ENCODE measurements around the gene CCDC134.
"Not testable (repeated sequence)": the region's sequence is repeated elsewhere in the genome, so short reads cannot be mapped to it uniquely, and the experiment has no call there.

The CCDC134 gene

DNA sequence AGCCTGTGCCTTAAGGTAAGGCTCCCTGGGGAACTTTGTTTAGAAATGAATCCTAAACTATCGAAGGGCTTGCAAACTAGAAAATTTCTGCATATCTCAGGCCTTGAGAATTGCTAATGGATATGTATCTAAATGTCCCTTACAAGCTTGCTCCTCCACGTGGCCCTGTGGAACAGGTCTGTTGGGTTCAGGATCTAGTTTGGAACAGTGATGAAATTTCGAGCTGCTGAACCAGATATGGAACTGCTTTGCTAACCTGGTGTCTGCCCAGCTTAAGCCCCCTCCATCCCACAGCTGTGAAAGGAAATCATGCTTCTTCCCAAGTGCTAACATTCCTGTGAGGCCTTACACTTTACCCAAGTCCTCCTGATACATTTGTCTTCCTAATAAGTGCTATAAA, 44.0 kb downstream of the CCDC134 start:
- DNase-seq (ENCODE audit: low read depth): no peak

DNA sequence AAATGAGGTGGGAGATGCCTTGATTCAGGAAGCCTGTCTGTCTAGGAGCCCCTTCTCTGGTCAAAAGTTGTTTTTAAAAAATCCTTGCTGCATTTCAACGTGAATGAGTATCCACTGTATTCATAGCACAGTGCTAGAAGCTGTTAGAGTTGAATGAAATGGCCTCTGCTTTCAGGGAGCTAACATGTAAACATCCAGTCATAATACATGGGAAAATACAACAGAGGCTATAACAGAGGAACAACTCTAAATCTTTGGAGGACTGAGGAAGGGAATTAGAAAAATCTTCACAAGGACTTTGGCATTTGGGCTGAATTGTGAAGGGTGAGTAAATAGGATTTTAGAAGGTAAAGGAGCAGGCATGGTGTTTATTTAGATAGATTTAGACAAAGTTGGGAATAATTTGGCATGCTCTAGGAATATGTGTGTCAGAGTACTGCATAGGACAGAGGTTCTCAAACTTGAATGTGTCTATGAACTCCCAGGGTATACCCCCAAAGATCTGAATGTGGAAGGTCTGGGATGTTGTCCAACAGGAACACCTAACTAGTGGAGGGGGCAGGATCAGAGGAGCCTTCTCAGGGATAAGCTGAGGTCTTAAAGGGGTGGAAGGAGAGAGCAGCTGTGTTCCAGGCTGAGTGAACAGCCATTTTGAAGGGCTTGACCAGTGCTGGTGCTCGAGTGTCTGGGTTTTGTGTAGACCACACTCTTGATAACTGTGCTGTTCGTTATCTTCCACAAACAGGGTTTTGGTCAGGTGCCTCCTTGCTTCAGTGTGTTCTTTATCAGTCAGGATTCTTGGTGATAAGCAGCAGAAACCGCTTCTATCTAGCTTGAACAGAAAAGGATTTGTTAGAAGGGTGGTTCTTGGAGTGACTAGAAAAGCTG, 45.1 kb downstream of the CCDC134 start:
- no peak for DNase-seq (ENCODE audit: low read depth)

DNA sequence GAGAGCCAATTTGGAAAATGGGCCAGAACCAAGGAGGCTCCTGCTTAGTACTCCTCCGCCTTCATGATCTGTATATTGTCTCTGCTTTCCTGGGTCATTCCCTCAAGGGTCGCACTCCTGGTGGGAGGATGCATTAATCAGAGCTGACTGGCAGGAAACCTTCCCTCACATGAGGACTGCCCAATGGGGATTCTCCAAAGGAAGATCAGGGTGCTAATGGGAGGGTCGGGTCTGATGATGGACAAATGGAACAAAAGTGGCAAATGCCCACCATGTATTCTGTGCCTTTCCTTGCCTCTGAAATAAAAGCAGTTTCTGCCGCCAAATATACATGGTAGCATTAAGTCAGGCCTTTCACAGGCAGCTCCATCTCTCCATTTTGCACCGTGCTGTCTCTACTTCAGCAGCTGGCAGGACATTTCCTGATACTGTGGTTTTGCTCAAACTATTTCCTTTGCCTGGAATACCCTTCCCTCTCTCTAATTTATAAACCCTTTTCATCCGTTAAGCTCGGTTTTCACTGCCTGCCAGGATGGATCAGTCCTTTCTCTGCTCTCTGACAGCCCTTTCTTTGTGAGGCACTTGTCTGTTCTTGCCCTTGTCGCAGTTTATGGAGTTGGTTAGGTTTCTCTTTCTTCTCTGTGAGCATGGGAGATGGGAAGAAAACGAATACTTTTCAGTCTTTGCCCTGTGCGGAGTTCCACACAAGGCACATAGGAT, 45.9 kb downstream of the CCDC134 start:
- no peak for DNase-seq (ENCODE audit: low read depth)

DNA sequence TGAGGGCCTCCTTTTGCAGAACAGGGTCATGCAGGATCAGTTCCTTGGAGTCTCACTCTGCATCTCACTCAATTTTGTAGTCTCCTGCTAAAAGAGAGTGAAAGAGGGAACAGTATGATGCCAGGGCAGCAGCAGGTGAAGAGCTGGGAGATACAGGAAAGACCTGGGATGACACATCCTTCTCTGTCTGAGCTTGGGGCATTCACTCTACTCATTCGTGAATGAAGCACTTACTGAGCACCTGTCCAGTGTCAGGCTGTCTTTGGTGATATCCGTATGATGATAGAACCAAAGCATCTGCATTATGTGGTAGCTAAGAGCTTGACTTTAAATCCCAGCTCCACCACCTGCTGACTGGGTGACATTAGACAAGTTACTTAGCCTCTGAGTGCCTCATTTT, 46.8 kb downstream of the CCDC134 start:
- DNase-seq (ENCODE audit: low read depth): no peak

DNA sequence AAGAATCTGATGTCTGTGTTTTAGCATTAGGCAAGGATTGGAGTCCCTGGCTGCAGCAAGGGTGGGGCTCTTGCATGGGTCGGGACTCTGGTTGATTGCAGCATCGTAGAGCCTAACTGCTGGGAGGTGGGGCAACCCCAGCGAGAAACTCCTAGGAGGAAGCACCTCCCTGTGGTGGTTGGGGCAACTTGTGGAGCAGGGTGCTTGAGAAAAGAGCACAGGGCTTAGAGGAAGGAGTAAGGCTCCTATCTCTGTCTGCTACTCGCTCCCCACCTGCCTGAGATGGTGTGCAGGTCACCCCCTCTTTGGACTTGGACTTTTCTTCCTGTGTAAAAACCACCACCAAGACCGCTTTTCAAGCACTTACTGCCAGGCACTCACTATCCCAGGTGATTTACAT, 48.0 kb downstream of the CCDC134 start:
- DNase-seq (ENCODE audit: low read depth): no peak

DNA sequence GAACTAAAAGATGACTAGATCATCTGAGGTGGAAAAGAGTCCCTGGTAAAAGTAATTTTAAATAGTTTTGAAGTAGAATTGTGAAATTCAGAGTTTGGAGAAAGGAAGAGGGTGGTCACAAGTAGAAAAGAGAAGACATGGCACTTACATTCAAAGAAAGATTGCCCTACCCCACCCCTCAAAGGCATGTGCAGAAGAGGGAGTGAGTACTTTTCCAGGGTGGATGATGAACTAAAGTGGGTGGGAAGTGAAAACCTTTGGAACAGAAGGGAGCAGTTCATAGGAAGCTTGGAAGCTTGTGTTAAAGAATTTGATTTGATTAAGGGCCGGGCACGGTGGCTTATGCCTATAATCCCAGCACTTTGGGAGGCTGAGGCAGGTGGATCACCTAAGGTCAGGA, 56.0 kb downstream of the CCDC134 start:
- no peak for DNase-seq (ENCODE audit: low read depth)

DNA sequence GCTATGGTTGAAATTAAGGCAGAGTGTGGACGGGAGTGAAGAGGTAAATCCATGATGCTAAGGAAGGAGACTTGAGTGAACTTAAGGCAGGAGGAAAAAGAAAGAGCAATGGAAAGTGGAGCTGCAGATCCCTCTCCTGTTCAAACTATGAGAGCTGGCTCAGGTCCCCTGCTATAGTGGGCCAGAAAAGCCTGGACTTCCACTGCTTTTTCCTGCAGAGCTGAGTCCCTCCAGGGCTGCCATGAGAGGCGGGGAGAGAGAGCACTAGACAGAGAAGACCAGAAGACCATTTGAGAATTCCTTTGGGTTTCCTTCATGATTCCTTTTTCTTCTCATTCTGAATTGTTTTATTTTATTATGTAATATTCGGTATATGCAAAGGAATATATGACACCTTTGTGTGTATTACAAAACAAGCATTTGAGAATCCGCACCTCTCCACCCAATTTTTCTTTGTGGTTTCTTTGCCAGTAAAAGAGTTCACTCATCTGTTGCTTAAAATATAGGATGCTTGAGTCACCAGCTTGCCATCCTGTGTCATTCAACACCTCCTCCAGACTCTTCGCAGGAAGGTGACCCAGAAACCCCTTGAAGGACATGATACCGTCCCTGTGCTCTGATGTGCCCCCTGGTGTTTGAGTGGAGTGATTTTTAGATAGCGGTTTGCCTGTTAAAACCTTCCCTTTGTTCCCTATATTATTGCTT, 56.8 kb downstream of the CCDC134 start:
- peak; percentile 50 for DNase-seq (ENCODE audit: low read depth)

DNA sequence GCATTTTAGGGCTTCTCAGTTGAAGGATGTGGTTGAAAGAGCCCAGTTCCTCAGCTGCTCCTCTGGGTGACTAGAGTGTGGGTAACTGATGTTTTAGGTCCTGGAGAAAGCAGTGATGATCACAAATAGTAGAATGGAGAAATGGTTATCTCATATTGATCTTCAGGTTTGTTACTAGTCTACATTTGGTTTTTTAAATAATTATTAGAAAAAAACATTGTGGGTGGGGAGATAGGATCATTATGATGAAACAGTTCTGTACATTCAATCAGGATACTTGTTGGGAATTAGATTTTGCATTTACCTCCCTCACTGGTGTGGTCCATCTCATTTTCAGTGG, 57.4 kb downstream of the CCDC134 start:
- DNase-seq (ENCODE audit: low read depth): no peak

DNA sequence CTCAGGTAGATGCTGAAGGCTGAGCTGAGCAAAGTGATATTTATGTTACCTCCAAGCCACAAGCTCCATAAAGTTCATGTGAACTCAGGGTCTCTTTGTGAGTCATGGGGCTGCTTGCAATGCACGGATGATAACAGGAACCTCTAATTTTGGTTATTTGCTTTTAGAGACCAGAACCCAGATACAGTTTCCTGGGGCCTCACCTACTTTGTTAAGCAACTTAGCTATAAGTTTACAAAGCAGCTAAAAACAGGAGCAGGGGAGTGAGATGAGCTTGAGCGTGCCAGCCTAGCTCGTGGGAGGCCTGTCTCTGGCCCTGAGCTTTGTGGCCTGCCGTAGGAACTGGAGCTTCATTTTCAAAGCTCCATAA, 61.7 kb downstream of the CCDC134 start:
- DNase-seq (ENCODE audit: low read depth): no peak

DNA sequence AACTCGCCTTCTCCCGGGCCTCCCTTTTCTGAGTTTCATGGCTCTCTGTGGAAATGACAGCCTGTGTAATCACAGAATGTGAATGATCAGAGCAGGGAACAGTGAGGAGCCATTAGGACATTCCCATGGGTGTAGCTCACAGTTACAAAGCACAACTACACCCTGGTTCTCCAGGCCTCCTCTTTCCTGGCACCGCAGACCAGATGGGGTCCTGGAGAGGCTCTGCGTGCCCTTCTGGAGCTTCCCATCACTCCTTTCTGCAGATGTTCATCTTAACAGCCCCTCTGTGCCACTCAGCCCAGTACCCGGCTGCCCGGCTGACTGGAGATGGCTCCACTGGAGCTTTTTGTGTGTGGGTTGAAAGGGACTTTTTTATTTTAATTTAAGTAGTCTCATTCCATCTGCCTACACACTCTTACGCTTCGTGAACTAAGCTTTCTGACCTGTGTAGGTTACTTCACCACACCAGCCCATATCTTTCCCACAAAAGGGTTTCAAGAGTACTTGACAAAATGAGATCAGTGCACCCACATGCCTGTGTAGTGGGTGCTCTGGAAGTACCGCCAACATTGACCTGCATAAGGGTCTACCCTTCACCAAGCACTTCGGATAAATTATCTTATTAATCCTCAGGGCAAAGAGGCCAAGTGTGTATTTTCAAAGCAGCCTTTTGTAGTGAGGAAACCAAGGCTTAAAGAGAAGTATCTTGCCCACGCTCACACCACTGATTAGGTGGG, 62.2 kb downstream of the CCDC134 start:
- no peak for DNase-seq (ENCODE audit: low read depth)

DNA sequence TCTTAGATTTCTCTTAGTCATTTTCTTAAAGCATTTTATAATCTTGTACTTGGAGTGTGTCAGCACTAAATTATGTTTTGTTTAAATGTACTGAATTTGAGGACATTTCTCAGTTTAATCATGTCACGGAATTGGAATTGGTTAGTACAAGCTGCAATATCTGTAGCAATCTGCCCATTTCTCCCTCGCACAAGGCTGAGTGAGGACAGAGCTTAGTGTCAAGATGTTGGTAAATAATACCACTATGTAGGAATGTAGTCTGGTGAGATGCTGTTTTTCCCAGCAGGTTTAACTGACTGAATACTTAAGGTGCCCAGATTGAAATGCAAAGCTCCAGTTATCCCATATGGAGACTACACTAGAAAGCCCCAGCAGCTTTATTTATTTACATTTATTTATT, 63.0 kb downstream of the CCDC134 start:
- DNase-seq (ENCODE audit: low read depth): no peak

DNA sequence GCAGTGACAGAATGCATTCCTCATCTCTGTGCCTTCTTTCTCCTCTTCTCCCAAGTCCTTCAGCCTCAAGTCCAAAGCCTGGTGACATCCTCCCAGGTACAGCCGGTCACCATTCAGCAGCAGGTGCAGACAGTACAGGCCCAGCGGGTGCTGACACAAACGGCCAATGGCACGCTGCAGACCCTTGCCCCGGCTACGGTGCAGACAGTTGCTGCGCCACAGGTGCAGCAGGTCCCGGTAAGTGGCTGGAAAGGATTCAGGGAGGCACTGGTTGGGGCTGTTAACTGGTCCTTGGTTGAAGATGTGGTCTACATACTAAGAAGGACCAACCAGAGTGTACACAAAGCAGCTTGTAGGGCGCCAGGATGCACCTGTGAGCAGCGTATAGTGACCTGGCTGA, 68.1 kb downstream of the CCDC134 start:
- no peak for DNase-seq (ENCODE audit: low read depth)

DNA sequence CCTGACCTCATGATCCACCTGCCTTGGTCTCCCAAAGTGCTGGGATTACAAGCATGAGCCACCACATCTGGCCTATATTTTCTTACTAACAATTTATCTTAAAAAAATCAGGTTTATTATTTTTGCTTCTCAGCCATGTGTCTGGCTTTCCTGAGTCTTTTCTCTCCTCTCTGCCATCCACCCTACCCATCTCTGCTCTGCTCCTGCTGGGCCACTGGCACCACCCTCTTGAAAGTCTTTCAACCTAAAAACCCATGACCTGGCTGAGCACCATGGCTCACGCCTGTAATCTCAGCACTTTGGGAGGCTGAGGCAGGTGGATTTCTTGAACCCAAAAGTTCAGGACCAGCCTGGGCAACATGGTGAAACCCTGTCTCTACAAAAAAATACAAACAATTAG, 69.6 kb downstream of the CCDC134 start:
- DNase-seq (ENCODE audit: low read depth): not testable (repeated sequence)

DNA sequence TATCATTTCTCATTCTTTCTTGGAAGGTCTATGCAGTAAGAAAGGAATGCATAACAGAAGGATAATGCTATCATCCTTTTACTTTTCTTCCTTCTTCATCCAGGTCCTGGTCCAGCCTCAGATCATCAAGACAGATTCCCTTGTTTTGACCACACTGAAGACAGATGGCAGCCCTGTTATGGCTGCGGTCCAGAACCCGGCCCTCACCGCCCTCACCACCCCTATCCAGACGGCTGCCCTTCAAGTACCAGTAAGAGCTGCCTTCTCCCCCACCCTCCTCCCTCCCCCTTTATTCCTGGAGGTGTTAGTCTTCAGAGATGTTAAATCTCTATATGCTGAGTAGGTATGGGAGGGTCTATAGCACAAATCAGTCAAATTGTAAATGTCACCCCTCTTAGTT, 70.3 kb downstream of the CCDC134 start:
- DNase-seq (ENCODE audit: low read depth): no peak

DNA sequence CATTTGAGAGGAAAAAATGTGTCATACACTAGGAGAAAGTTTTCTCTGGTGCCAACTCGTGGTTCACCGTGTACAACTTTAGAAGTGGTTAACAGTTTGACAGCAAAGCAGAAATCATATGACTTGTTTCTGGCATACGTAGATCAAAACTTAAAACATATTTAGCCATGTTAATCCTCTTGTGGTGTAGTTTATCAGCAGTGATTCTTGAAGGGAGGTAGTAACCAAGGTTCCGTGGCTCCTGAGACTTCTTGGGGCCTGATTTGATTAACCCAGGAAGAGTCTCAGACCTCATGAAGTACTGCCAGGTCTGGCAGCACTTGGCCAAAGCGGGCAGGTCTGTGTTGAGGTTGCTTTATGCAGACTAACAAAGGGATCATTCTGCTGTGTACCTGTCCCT, 72.9 kb downstream of the CCDC134 start:
- no peak for DNase-seq (ENCODE audit: low read depth)

DNA sequence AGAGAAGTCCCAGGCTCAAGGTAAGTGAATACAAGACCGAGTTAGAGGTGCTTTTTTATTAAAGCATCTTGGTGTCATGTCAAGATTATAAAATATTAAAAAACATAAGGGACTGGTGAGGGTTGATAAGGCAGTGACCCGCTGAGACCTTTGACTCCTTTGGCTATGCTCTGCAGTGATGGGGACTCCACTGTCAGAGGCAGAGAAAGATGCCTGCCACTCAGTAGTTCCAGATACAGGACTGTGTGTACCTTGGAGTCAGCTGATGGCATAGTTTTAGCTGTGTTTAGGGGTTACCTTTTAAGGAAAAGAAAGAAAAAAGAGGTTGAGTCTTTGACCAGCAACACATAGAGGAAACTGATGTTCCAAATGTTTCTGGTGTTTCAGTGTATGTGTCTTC, 73.6 kb downstream of the CCDC134 start:
- DNase-seq (ENCODE audit: low read depth): no peak

DNA sequence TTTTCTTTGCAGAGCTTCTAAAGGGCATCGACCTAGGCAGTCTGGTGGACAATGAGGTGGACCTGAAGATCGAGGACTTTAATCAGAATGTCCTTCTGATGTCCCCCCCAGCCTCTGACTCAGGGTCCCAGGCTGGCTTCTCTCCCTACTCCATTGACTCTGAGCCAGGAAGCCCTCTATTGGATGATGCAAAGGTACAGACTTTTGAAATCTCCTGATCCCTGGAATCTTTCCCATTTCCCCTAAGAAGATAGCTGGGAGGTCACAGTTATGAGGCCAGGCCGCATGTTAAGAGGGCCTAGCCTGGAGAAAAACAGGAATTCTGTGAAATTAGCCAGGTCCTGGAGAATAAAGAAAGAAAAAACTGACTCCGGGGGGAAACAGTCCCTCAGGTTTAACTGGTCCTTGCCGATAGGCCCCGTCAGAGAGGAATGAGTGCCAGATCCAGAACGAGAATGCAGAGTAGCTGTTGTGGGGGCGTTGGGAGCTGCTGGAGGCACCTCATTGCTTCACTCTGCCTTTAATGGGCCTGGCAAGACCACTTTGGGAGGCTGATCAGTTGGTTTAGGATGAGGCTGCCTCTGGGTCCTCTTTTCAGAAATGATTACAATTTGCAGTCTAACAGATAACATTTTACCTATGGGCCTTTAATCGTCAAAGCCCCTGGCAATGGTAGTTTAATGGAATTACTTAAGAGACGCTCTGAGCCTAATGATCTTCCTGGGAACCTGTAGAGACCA, 75.2 kb downstream of the CCDC134 start:
- DNase-seq (ENCODE audit: low read depth): no peak
